Testis (tissue), 3 donors: ENCODE data around the gene TEX22. TPM values are rescaled to one million over a fixed set of nuclear protein-coding genes. Genes with fewer than 3 reads are reported as not detected.

Source experiments
- DNase-seq: peaks from one replicate; pipeline ENCODE4 v3.0.0-alpha.2; 2019
- H3K27ac ChIP-seq, 2 donors: fragments of 200-600 bp; sonication (generic); one replicate each; pipeline ENCODE4 v1.5.1; 2019
- H3K27me3 ChIP-seq: fragments of 200-600 bp; sonication (generic); one replicate; pipeline ENCODE4 v1.5.1; 2019
- H3K36me3 ChIP-seq: fragments of 200-600 bp; sonication (generic); one replicate; pipeline ENCODE4 v1.5.1; 2017; ENCODE audit warnings: low read depth; ENCODE audit errors: missing control alignments
- H3K4me1 ChIP-seq: fragments of 200-600 bp; sonication (generic); one replicate; pipeline ENCODE4 v1.5.1; 2019
- H3K4me3 ChIP-seq, 2 donors: fragments of 200-600 bp; sonication (generic); one replicate each; pipeline ENCODE4 v1.5.1; 2017 to 2019
- H3K9me3 ChIP-seq: fragments of 200-600 bp; sonication (generic); one replicate; pipeline ENCODE4 v1.5.1; 2017
- POLR2A ChIP-seq: fragments of 450-650 bp; IDR thresholded peaks from one replicate; pipeline ENCODE4 v1.6.1; 2017; ENCODE audit warnings: antibody characterized with exemption, mild to moderate bottlenecking, moderate library complexity
- WGBS, 2 donors: methylation state at CpG; one replicate each; pipeline ENCODE4 v1.1.5; 2018; 5-methylcytosine and 5-hydroxymethylcytosine counted together
- intact Hi-C: fragments of 100-400 bp; cut with DNase I; formaldehyde crosslinking; loops from one replicate; pipeline ENCODE4 v1.15.1; 2023; ENCODE audit warnings: low total_unique reads
- polyA plus RNA-seq: library from polyadenylated mRNA; stranded (reverse); fragments of 350-450 nt; fragmentation: Illumina TruSeq; extraction: RNeasy Lipid Tissue Mini Kit (QIAGEN cat#74804); gene quantifications from one replicate; pipeline ENCODE4 v1.2.3, GENCODE V29; 2014; ENCODE audit warnings: low read depth, low replicate concordance; ENCODE audit not compliant: insufficient read depth
- total RNA-seq, 2 donors: library from RNA; depleted of rRNA; stranded (reverse); fragments of >200 nt; gene quantifications; one replicate each; pipeline ENCODE4 v1.2.3, GENCODE V29; 2016
- TF ChIP-seq, protein P1 (sequence below), 3 experiments: fragments of 450-650 bp in 2 of 3; fragments of 200-600 bp in 1 of 3; sonication (generic) in 1 of 3; IDR thresholded peaks; one replicate each; pipeline ENCODE4 v1.5.1; 2016 to 2019; ENCODE audit warnings: antibody characterized with exemption in 3 of 3, mild to moderate bottlenecking in 2 of 3, moderate library complexity in 1 of 3

Gene TEX22
- total and polyA plus RNA-seq, 3 donors from 2014 or later, result 5.2 to 21.5 (median 6.6) TPM

DNA sequence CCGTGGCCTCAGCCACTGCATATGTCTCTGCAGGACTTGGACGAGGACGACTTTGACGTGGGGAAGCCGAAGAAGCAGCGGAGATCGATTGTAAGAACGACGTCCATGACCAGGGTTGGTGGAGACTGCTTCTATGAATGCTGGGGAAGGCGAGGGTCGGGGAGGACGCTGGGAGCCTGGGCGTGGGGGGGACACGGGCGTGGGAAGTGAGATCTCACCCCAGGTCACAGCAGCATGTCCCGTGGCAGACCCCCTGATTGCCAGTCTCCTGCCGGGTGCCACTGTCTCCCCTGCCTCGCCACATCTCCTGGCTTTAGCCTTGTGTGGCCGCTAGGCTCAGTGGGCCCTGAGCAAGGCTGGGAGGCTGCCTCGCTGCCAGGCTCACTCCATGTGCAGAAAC is 29.9 kb upstream of the TEX22 start:
- Histone ChIP-seq H3K4me1 (no peaks in the 10 kb centered on the region), H3K36me3 (no peaks in the 10 kb centered on the region), H3K27ac (no peak overlapping the region), H3K4me3 (no peak overlapping the region), H3K27me3 (no peaks in the 10 kb centered on the region), H3K9me3 (no peaks in the 10 kb centered on the region)
- no peak for DNase-seq
- intact Hi-C loops, result no loop called here
- TF ChIP-seq, protein P1, sequence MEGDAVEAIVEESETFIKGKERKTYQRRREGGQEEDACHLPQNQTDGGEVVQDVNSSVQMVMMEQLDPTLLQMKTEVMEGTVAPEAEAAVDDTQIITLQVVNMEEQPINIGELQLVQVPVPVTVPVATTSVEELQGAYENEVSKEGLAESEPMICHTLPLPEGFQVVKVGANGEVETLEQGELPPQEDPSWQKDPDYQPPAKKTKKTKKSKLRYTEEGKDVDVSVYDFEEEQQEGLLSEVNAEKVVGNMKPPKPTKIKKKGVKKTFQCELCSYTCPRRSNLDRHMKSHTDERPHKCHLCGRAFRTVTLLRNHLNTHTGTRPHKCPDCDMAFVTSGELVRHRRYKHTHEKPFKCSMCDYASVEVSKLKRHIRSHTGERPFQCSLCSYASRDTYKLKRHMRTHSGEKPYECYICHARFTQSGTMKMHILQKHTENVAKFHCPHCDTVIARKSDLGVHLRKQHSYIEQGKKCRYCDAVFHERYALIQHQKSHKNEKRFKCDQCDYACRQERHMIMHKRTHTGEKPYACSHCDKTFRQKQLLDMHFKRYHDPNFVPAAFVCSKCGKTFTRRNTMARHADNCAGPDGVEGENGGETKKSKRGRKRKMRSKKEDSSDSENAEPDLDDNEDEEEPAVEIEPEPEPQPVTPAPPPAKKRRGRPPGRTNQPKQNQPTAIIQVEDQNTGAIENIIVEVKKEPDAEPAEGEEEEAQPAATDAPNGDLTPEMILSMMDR (IDR thresholded peaks at IDR 0.05), result no peak
- TF ChIP-seq POLR2A, result no peak
- WGBS, 2 donors, result 94% methylated on average over 20 of the region's 20 CpGs

DNA sequence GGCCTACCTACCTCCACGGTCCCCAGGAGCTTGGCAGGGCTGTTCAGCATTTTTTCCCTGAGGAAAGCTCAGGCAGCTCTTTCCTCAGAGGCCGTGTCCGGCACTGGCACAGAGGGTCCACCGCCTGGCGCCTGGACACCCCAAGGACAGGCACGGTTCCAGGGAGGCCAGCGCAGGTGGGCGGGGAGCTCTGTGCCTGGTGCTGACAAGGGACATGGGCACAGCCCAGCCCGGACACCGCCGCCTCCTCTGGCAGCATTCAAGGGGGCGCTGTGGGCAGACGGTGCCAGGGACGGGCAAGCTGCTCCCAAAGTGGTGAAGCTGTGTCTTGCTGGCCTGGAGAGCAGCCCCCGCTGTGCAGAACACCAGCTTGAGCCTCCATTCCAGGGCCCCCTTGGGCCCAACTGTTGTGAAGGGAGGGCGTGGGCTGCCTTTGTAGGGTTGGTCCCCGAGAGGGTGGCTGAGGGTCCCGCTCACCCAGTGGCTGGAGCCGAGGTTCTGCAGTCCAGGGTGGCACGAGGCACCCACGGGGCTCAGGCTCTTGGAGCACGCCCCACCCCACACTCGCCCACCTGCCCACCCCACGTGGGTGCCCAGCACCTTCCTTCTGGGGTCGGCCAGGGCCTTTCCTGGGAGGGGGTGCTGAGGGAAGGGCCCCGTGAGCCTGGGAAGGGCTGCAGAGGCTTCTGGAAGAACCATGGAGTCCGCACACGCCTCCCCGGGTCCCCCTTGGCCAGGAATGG is 29.3 kb upstream of the TEX22 start:
- H3K4me3 ChIP-seq, result no peak overlapping the region
- 93% methylated on average over 5 to 19 of the region's 29 CpGs for WGBS, 2 donors
- H3K27me3 ChIP-seq, result no peaks in the 10 kb centered on the region
- no peaks in the 10 kb centered on the region for H3K4me1 ChIP-seq
- H3K36me3 ChIP-seq, result no peaks in the 10 kb centered on the region
- intact Hi-C loops, result no loop called here
- no peak overlapping the region for H3K27ac ChIP-seq
- no peaks in the 10 kb centered on the region for H3K9me3 ChIP-seq
- no peak for DNase-seq
- no peak for TF ChIP-seq POLR2A
- TF ChIP-seq, protein P1 (IDR thresholded peaks at IDR 0.05), result no peak

DNA sequence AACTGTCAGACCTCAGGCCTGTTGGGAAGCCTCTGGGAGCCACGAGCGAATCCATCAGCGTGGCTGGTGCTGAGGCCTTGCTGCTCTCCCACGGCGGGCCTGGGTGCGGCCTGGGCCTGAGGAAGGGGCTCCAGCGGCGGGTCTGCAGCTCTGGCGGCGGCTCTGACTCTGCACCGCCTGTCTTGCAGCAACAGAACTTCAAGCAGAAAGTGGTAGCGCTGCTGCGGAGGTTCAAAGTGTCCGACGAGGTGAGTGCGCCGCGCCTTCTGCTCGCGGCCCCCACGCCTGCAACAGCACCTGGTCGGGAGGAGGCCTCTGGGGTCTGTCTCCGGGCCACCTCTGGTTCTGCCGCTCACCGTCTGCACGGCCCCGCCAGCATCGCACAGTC is 28.7 kb upstream of the TEX22 start:
- H3K36me3 ChIP-seq, result no peaks in the 10 kb centered on the region
- H3K4me3 ChIP-seq, result no peak overlapping the region
- TF ChIP-seq, protein P1 (IDR thresholded peaks at IDR 0.05), result no peak
- no peak for TF ChIP-seq POLR2A
- no peaks in the 10 kb centered on the region for H3K9me3 ChIP-seq
- no peak overlapping the region for H3K27ac ChIP-seq
- intact Hi-C loops, result loop anchor here (5.0 kb wide), 1 partner anchor 118 kb away; the partner anchor contains the start of gene CRIP1
- DNase-seq, result no peak
- 76 to 94% methylated on average over 4 to 28 of the region's 28 CpGs for WGBS, 2 donors
- no peaks in the 10 kb centered on the region for H3K27me3 ChIP-seq
- no peaks in the 10 kb centered on the region for H3K4me1 ChIP-seq

DNA sequence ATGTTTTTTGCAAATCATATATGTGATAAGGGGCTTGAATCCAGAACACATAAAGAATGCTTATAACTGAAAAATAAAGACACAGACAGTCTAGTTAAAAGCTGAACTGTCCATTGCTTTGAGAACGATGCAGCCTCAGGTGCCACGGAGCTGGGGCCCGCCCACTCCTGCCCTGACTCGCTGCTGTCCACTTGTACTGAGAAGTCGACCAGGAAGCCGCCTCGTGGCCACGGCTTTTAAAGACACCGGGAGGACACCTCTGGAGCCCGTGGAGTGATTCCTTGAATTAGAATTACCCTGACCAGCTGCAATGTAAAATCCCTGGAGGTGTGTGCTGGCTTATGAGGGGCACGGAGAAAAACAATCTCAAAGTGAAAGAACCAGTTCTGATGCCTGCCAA is 23.9 kb upstream of the TEX22 start:
- Histone ChIP-seq H3K4me3 (no peak overlapping the region), H3K27me3 (no peaks in the 10 kb centered on the region), H3K4me1 (no peaks in the 10 kb centered on the region), H3K36me3 (no peaks in the 10 kb centered on the region), H3K27ac (no peak overlapping the region), H3K9me3 (no peaks in the 10 kb centered on the region)
- TF ChIP-seq, protein P1 (IDR thresholded peaks at IDR 0.05), result no peak
- TF ChIP-seq POLR2A, result no peak
- no peak for DNase-seq
- intact Hi-C loops, result loop anchor here (5.0 kb wide), 1 partner anchor 113 kb away; the partner anchor contains the start of gene CRIP1
- WGBS, 2 donors, result 85 to 93% methylated on average over 11 of the region's 11 CpGs

DNA sequence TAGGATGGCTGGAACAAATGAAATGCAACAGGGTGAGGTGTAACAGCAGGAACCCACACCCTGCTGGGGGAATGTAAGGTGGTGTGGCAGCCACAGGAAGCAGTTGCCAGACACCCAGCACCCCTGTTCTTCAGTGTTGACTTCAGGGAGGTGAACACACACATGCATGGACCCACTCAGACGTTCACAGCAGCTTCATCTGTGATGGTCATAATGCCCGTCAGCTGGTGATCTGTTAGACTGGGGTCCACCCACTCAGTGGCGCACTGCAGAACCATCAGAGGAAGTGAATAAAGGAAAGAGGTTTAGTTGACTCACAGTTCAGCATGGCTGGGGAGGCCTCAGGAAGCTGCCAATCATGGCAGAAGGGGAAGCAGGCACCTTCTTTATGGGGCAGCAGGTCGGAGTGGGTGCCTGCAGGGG is 22.7 kb upstream of the TEX22 start:
- Histone ChIP-seq H3K4me1 (no peaks in the 10 kb centered on the region), H3K4me3 (no peak overlapping the region), H3K9me3 (no peaks in the 10 kb centered on the region), H3K27ac (no peak overlapping the region), H3K27me3 (no peaks in the 10 kb centered on the region), H3K36me3 (no peaks in the 10 kb centered on the region)
- intact Hi-C loops, result no loop called here
- WGBS, 2 donors, result 74 to 93% methylated on average over 4 of the region's 4 CpGs
- DNase-seq, result no peak
- TF ChIP-seq, protein P1 (IDR thresholded peaks at IDR 0.05), result no peak
- no peak for TF ChIP-seq POLR2A
